Measurements from ENCODE around the gene PTAFR.

DNA sequence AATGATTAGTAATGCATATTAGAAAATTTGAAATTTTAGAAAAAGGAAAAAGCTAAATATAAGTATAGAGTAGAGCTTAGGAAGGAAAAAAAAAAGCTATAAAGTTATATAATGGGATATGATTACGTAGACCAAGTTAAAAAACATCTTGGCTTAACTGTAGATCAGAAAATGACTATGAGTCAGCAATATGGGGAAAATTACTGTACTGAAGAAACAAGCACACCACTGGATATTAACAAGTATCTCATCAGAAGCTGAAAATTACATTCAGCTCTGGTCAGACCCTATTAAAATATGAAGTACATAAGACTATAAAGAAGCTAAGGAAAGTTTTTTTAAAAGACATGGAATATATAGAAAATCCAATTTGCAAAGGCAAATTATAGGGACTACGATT, 36.8 kb upstream of the PTAFR start:
- TF ChIP-seq, protein P1, sequence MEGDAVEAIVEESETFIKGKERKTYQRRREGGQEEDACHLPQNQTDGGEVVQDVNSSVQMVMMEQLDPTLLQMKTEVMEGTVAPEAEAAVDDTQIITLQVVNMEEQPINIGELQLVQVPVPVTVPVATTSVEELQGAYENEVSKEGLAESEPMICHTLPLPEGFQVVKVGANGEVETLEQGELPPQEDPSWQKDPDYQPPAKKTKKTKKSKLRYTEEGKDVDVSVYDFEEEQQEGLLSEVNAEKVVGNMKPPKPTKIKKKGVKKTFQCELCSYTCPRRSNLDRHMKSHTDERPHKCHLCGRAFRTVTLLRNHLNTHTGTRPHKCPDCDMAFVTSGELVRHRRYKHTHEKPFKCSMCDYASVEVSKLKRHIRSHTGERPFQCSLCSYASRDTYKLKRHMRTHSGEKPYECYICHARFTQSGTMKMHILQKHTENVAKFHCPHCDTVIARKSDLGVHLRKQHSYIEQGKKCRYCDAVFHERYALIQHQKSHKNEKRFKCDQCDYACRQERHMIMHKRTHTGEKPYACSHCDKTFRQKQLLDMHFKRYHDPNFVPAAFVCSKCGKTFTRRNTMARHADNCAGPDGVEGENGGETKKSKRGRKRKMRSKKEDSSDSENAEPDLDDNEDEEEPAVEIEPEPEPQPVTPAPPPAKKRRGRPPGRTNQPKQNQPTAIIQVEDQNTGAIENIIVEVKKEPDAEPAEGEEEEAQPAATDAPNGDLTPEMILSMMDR (conservative IDR thresholded peaks at IDR 0.05; ENCODE audit: low read depth, low read length) = no peak
- no peak for TF ChIP-seq POLR2A (IDR thresholded peaks at IDR 0.05; ENCODE audit: low read depth, low read length)
- TF ChIP-seq FOS (IDR thresholded peaks at IDR 0.05; ENCODE audit: low read depth, low read length) = no peak
- no peak for TF ChIP-seq MAZ (IDR thresholded peaks at IDR 0.05; ENCODE audit: borderline replicate concordance, low read depth, low read length)
